CD14-positive monocyte (primary cell): ENCODE measurements around the gene SLC22A4. TPM values are rescaled to one million over a fixed set of nuclear protein-coding genes. Genes with fewer than 3 reads are reported as not detected.

Experiments
- DNase-seq, 3 donors: peaks; one replicate each; pipeline ENCODE4 v3.0.0-alpha.2; 2011 to 2022
- H2AFZ ChIP-seq: 2 replicates; pipeline ENCODE4 v1.6.0; 2012; ENCODE audit warnings: mild to moderate bottlenecking, low read depth, low read length, inconsistent platforms; ENCODE audit not compliant: insufficient read depth, poor library complexity, severe bottlenecking
- H3K27ac ChIP-seq, 2 donors: 1 replicate in 1 of 2; 2 replicates in 1 of 2; pipeline ENCODE4 v1.5.1; 2012 to 2013; ENCODE audit warnings: low read length in 2 of 2, control low read depth in 1 of 2, inconsistent platforms in 1 of 2, low read depth in 1 of 2, mild to moderate bottlenecking in 1 of 2
- H3K27me3 ChIP-seq, 2 donors: one replicate each; pipeline versions ENCODE4 v1.6.0 to v1.6.1; 2011 to 2013; ENCODE audit warnings: low read length in 2 of 2; ENCODE audit not compliant: control insufficient read depth in 2 of 2, insufficient read depth in 2 of 2
- H3K36me3 ChIP-seq, 2 donors: replicated peaks in 1 of 2; 1 replicate in 1 of 2; 2 replicates in 1 of 2; pipeline versions ENCODE4 v1.5.1 to v1.6.1; 2012 to 2013; ENCODE audit warnings: low read length in 2 of 2, control low read depth in 1 of 2, inconsistent platforms in 1 of 2, mild to moderate bottlenecking in 1 of 2; ENCODE audit not compliant: insufficient read depth in 2 of 2, control insufficient read depth in 1 of 2
- H3K4me1 ChIP-seq, 2 donors: 1 replicate in 1 of 2; 2 replicates in 1 of 2; pipeline versions ENCODE4 v1.5.1 to v1.6.1; 2012 to 2013; ENCODE audit warnings: low read length in 2 of 2, control low read depth in 1 of 2, inconsistent platforms in 1 of 2, mild to moderate bottlenecking in 1 of 2, moderate library complexity in 1 of 2; ENCODE audit not compliant: insufficient read depth in 2 of 2, control insufficient read depth in 1 of 2
- H3K4me2 ChIP-seq: replicated peaks from 2 replicates; pipeline ENCODE3; 2012; ENCODE audit warnings: low read length, moderate library complexity, mild to moderate bottlenecking; ENCODE audit not compliant: poor library complexity, severe bottlenecking; ENCODE audit errors: extremely low read depth
- H3K4me3 ChIP-seq, 3 experiments: fragments of 200-600 bp in 1 of 3; sonication (generic) in 1 of 3; replicated peaks in 1 of 3; 1 replicate in 2 of 3; 2 replicates in 1 of 3; pipeline ENCODE4 v1.5.1; 2011 to 2013; ENCODE audit warnings: low read length in 3 of 3, mild to moderate bottlenecking in 3 of 3, control low read depth in 2 of 3, low read depth in 2 of 3, inconsistent platforms in 1 of 3, moderate library complexity in 1 of 3
- H3K79me2 ChIP-seq: 2 replicates; pipeline ENCODE4 v1.6.0; 2012; ENCODE audit warnings: mild to moderate bottlenecking, control low read depth, inconsistent platforms, low read length, moderate library complexity; ENCODE audit not compliant: insufficient read depth
- H3K9ac ChIP-seq: 2 replicates; pipeline ENCODE4 v1.6.0; 2017; ENCODE audit warnings: low read length, mild to moderate bottlenecking; ENCODE audit not compliant: insufficient read depth, poor library complexity, severe bottlenecking
- H3K9me3 ChIP-seq, 2 donors: replicated peaks in 1 of 2; 1 replicate in 1 of 2; 2 replicates in 1 of 2; pipeline versions ENCODE4 v1.5.1 to v1.6.1; 2012 to 2013; ENCODE audit warnings: low read length in 2 of 2, control low read depth in 1 of 2; ENCODE audit not compliant: control insufficient read depth in 1 of 2, insufficient read depth in 1 of 2
- H4K20me1 ChIP-seq: 2 replicates; pipeline ENCODE4 v1.6.0; 2012; ENCODE audit warnings: mild to moderate bottlenecking, low read length, control low read depth, moderate library complexity; ENCODE audit not compliant: insufficient read depth
- H3K27ac Mint-ChIP-seq, 7 donors: one replicate each; pipeline ENCODE4 v1.8.0; 2020; ENCODE audit warnings: mild to moderate bottlenecking in 7 of 7, mixed read lengths in 7 of 7, moderate library complexity in 6 of 7, inconsistent platforms in 2 of 7
- H3K27me3 Mint-ChIP-seq, 3 donors: one replicate each; pipeline ENCODE4 v1.8.0; 2021 to 2022; ENCODE audit warnings: low read depth in 3 of 3, mild to moderate bottlenecking in 3 of 3, mixed read lengths in 3 of 3, moderate library complexity in 3 of 3, inconsistent platforms in 1 of 3
- H3K36me3 Mint-ChIP-seq, 2 donors: one replicate each; pipeline ENCODE4 v1.8.0; 2020; ENCODE audit warnings: mixed read lengths in 2 of 2, inconsistent platforms in 1 of 2, mild to moderate bottlenecking in 1 of 2
- H3K4me1 Mint-ChIP-seq: one replicate; pipeline ENCODE4 v1.8.0; 2020; ENCODE audit warnings: mild to moderate bottlenecking, mixed read lengths
- H3K4me3 Mint-ChIP-seq, 2 donors: one replicate each; pipeline ENCODE4 v1.8.0; 2020; ENCODE audit warnings: mild to moderate bottlenecking in 2 of 2, mixed read lengths in 2 of 2, moderate library complexity in 1 of 2
- H3K9me3 Mint-ChIP-seq, 7 donors: one replicate each; pipeline ENCODE4 v1.8.0; 2020 to 2022; ENCODE audit warnings: mixed read lengths in 7 of 7, mild to moderate bottlenecking in 6 of 7, moderate library complexity in 6 of 7, inconsistent platforms in 2 of 7
- CTCF ChIP-seq: fragments of 200-600 bp; IDR thresholded peaks from one replicate; pipeline ENCODE4 v1.8.0; 2022; ENCODE audit warnings: antibody characterized with exemption, mild to moderate bottlenecking
- WGBS: methylation state at CpG from one replicate; pipeline ENCODE4 v1.1.5; 2013; ENCODE audit warnings: missing lambda C conversion rate; ENCODE audit not compliant: insufficient coverage; 5-methylcytosine and 5-hydroxymethylcytosine counted together
- intact Hi-C, 2 donors: fragments of 100-400 bp; cut with micrococcal nuclease; formaldehyde crosslinking; loops; one replicate each; pipeline versions ENCODE4 v1.15.0 to v1.15.1; 2023
- polyA plus RNA-seq, 3 donors: library from polyadenylated mRNA; depleted of rRNA in 1 of 3; unstranded in 2 of 3; stranded (reverse) in 1 of 3; fragments of 300-500 nt in 2 of 3; fragments of >200 nt in 1 of 3; fragmentation: Illumina TruSeq in 2 of 3; gene quantifications; 1 replicate in 2 of 3; 2 replicates in 1 of 3; pipeline ENCODE4 v1.2.3, GENCODE V29; 2012 to 2021

The SLC22A4 gene
- polyA plus RNA-seq, 3 donors: 7.2 to 13.0 (median 12.2) TPM

- TF ChIP-seq CTCF: no peak
- peak overlapping the region; percentile 82 for H3K9ac ChIP-seq
- Mint-ChIP-seq H3K36me3 (peaks cover 0 to 2% of the 10 kb centered on the region in 2 donors), H3K9me3 (no peaks in the 10 kb centered on the region), H3K4me3 (peak overlapping the region; percentile 81 to 90), H3K4me1 (peaks cover 32% of the 10 kb centered on the region), H3K27me3 (peaks cover 0 to 1% (median 0%) of the 10 kb centered on the region in 3 donors), H3K27ac (peak overlapping the region in 4 of 7 donors; percentile 22 to 84 (median 76))
- peak overlapping the region; percentile 48 to 79 (median 60) for H3K4me3 ChIP-seq
- peak overlapping the region; percentile 82 for H3K4me2 ChIP-seq
- no peak for DNase-seq
- intact Hi-C loops: no loop called here
- peak overlapping the region in 1 of 2 donors; percentile 71 for H3K27ac ChIP-seq
- no peaks in the 10 kb centered on the region for H3K36me3 ChIP-seq
- WGBS: 10% methylated on average over 30 of the region's 34 CpGs
- H3K4me1 ChIP-seq: peaks cover 32 to 39% of the 10 kb centered on the region in 2 donors
- peak overlapping the region; percentile 98 for H2AFZ ChIP-seq
- H3K9me3 ChIP-seq: no peaks in the 10 kb centered on the region
- H3K27me3 ChIP-seq: no peaks in the 10 kb centered on the region
- no peaks in the 10 kb centered on the region for H4K20me1 ChIP-seq
- peaks cover 18% of the 10 kb centered on the region for H3K79me2 ChIP-seq
These were observed 76.2 kb downstream of the SLC22A4 start for GRCh38 chr5:132370181-132370970.

GRCh38 chr5:132370971-132371602 lies 76.9 kb downstream of the SLC22A4 start:
- H3K9ac ChIP-seq: no peak overlapping the region
- intact Hi-C loops: no loop called here
- H3K79me2 ChIP-seq: peaks cover 18% of the 10 kb centered on the region
- peak overlapping the region; percentile 82 for H3K4me2 ChIP-seq
- DNase-seq: no peak
- H3K27ac Mint-ChIP-seq: peak overlapping the region in 3 of 7 donors; percentile 33 to 84 (median 79)
- H3K4me3 ChIP-seq: peak overlapping the region in 1 of 3 experiments; percentile 79
- H3K27me3 Mint-ChIP-seq: peaks cover 0 to 1% (median 0%) of the 10 kb centered on the region in 3 donors
- WGBS: 94% methylated on average over 19 of the region's 19 CpGs
- no peaks in the 10 kb centered on the region for H3K27me3 ChIP-seq
- no peak for TF ChIP-seq CTCF
- H3K4me1 ChIP-seq: peaks cover 32 to 38% of the 10 kb centered on the region in 2 donors
- peaks cover 32% of the 10 kb centered on the region for H3K4me1 Mint-ChIP-seq
- H3K9me3 Mint-ChIP-seq: no peaks in the 10 kb centered on the region
- H3K27ac ChIP-seq: no peak overlapping the region
- H3K9me3 ChIP-seq: no peaks in the 10 kb centered on the region
- H3K36me3 ChIP-seq: no peaks in the 10 kb centered on the region
- H2AFZ ChIP-seq: peak overlapping the region; percentile 98
- H3K4me3 Mint-ChIP-seq: peak overlapping the region; percentile 81 to 90
- no peaks in the 10 kb centered on the region for H4K20me1 ChIP-seq
- H3K36me3 Mint-ChIP-seq: peaks cover 0 to 2% of the 10 kb centered on the region in 2 donors
